Measurements from ENCODE around the gene CGRRF1.

Gene CGRRF1

DNA sequence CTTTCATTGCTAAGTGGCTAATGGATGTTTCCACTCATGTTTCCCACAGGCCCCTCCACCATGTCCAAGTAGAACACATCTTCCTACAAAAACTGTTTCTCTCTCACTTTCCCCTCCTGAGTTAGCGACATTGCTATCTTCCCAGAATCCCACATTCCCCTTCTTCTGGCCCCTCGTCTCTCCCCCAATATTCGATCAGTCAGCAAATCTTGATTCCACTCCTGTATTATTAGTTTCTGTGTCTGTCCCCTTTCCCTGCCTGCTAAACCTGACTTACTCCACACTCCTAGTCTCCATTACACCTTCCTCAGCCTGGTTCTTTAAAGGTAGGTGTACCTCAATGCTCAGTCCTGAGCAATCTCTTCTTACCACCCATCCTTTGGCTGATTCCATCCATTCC lies 37.9 kb downstream of the CGRRF1 start:
- H3K27ac ChIP-seq, result no peak overlapping the region
- TF ChIP-seq, protein P1, sequence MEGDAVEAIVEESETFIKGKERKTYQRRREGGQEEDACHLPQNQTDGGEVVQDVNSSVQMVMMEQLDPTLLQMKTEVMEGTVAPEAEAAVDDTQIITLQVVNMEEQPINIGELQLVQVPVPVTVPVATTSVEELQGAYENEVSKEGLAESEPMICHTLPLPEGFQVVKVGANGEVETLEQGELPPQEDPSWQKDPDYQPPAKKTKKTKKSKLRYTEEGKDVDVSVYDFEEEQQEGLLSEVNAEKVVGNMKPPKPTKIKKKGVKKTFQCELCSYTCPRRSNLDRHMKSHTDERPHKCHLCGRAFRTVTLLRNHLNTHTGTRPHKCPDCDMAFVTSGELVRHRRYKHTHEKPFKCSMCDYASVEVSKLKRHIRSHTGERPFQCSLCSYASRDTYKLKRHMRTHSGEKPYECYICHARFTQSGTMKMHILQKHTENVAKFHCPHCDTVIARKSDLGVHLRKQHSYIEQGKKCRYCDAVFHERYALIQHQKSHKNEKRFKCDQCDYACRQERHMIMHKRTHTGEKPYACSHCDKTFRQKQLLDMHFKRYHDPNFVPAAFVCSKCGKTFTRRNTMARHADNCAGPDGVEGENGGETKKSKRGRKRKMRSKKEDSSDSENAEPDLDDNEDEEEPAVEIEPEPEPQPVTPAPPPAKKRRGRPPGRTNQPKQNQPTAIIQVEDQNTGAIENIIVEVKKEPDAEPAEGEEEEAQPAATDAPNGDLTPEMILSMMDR (conservative IDR thresholded peaks at IDR 0.05), result no peak

DNA sequence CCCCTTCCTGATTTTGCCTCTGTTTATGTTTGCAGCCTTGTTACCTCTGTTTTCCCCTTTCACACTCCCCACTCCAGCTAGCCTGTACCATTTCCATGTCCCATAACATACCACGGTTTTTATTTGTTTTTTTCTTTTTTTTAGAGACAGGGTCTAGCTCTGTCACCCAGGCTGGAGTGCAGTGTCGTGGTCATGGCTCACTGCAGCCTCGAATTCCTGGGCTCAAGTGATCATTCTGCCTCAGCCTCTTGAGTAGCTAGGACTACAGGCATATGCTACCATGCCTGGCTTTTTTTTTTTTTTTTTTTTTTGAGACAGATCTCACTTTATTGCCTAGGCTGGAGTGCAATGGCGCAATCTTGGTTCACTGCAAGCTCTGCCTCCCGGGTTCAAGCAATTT lies 38.8 kb downstream of the CGRRF1 start:
- TF ChIP-seq, protein P1 (conservative IDR thresholded peaks at IDR 0.05), result no peak
- H3K27ac ChIP-seq, result no peak overlapping the region

GRCh38 chr14:54549862-54550261 lies 40.2 kb downstream of the CGRRF1 start:
- TF ChIP-seq, protein P1 (conservative IDR thresholded peaks at IDR 0.05), result no peak
- peak overlapping the region; percentile 77 for H3K27ac ChIP-seq

- H3K27ac ChIP-seq, result peak overlapping the region; percentile 77
- TF ChIP-seq, protein P1 (conservative IDR thresholded peaks at IDR 0.05), result no peak
Observed at GRCh38 chr14:54550514-54550913, 40.8 kb downstream of the CGRRF1 start.

DNA sequence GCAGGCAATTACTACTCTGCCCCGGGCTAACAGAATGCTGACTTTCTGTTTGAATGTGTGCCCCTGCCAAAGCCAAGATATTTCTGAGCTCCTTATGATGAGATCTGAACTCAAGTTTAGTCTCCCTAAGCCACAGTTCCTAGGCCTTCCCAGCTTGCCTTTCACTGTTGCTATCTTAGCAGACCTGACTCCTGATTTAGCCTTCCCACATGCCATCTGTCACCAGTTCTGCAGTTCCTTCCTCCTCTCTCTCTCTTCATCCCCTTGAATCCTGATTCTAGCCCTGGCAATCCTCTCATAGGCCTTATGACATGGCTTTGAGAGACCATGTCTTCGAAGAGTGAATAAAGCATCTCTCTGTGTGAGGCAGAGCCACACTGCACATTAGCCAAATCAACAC lies 44.7 kb downstream of the CGRRF1 start:
- TF ChIP-seq, protein P1 (conservative IDR thresholded peaks at IDR 0.05), result no peak
- H3K27ac ChIP-seq, result no peak overlapping the region

DNA sequence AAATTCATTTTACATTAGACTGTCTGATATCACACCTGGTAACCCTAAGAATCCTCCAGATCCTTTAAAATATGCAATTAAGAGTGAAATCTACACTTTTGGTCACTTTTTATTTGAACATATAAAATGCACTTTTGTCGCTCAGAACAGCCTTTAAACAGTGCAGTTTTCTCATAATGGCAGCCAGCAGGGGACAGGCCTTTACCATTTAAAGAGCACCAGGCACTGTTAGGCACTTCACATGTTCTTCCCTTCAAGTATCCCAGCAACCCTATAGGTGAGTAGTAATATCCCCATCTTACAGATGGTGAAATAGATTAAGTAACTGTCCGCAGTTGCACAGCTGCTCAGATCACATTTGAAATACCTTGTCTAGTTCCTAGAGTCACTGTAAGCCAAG lies 45.9 kb downstream of the CGRRF1 start:
- TF ChIP-seq, protein P1 (conservative IDR thresholded peaks at IDR 0.05), result no peak
- H3K27ac ChIP-seq, result no peak overlapping the region

GRCh38 chr14:54556535-54556934 lies 46.8 kb downstream of the CGRRF1 start:
- H3K27ac ChIP-seq, result no peak overlapping the region

More at GRCh38 chr14:54556535-54556934, 46.8 kb downstream of the CGRRF1 start:
- TF ChIP-seq, protein P1 (conservative IDR thresholded peaks at IDR 0.05), result no peak
